K562 (cell line): ENCODE results near the gene CARD11. TPM values are rescaled to one million over a fixed set of nuclear protein-coding genes. Genes with fewer than 3 reads are reported as not detected.

Experiments used
- CREB3 ChIP-seq: fragments of 450-650 bp; conservative IDR thresholded peaks from 2 replicates; pipeline ENCODE4 v1.6.1; 2016; ENCODE audit warnings: missing genetic modification characterization, low read depth, mild to moderate bottlenecking, missing compliant biosample characterization, moderate library complexity
- CREM ChIP-seq: IDR thresholded peaks from 2 replicates; pipeline ENCODE4 v1.6.1; 2014; ENCODE audit warnings: antibody characterized with exemption, low read depth
- DPF2 ChIP-seq: fragments of 450-650 bp; IDR thresholded peaks from 2 replicates; pipeline ENCODE4 v1.6.1; 2016
- EGR1 ChIP-seq: fragments of 450-650 bp; conservative IDR thresholded peaks from 2 replicates; pipeline ENCODE4 v1.6.1; 2017; ENCODE audit warnings: mild to moderate bottlenecking
- KLF16 ChIP-seq: IDR thresholded peaks from 2 replicates; pipeline ENCODE4 v1.6.1; 2016; ENCODE audit warnings: antibody characterized with exemption
- MEIS2 ChIP-seq: fragments of 450-650 bp; IDR thresholded peaks from 2 replicates; pipeline ENCODE4 v1.6.1; 2014; ENCODE audit warnings: mild to moderate bottlenecking; ENCODE audit not compliant: partially characterized antibody
- NFIC ChIP-seq: fragments of 450-650 bp; IDR thresholded peaks from 2 replicates; pipeline ENCODE4 v1.6.1; 2017; ENCODE audit warnings: mild to moderate bottlenecking, inconsistent platforms
- NR4A1 ChIP-seq, 2 experiments: fragments of 250-450 bp in 1 of 2; fragments of 450-650 bp in 1 of 2; sonication (Bioruptor Pico) in 1 of 2; IDR thresholded peaks; 2 replicates each; pipeline versions ENCODE4 v1.4.0 to v1.6.1; 2016 to 2020; ENCODE audit warnings: mild to moderate bottlenecking in 2 of 2, missing compliant biosample characterization in 1 of 2, missing genetic modification characterization in 1 of 2, moderate library complexity in 1 of 2
- PKNOX1 ChIP-seq: fragments of 450-650 bp; IDR thresholded peaks from 2 replicates; pipeline ENCODE4 v1.6.1; 2016
- POLR2AphosphoS5 ChIP-seq: IDR thresholded peaks from 2 replicates; pipeline ENCODE4 v1.6.1; 2011; ENCODE audit warnings: mild to moderate bottlenecking, low read depth, low read length, moderate library complexity; ENCODE audit not compliant: control insufficient read depth, insufficient read depth
- SMARCA4 ChIP-seq: fragments of 450-650 bp; IDR thresholded peaks from 2 replicates; pipeline ENCODE4 v1.6.1; 2016
- TCF3 ChIP-seq: sonication (generic); formaldehyde crosslinking; IDR thresholded peaks from 2 replicates; pipeline ENCODE4 v1.4.0; 2020; ENCODE audit warnings: mild to moderate bottlenecking, missing genetic modification reagents
- TEAD4 ChIP-seq, 2 experiments: sonication (generic) in 1 of 2; formaldehyde crosslinking in 1 of 2; IDR thresholded peaks; 2 replicates each; pipeline versions ENCODE4 v1.6.1 to v1.8.0; 2012 to 2022; ENCODE audit warnings: borderline replicate concordance in 1 of 2, inconsistent platforms in 1 of 2, low read length in 1 of 2, mild to moderate bottlenecking in 1 of 2, missing genetic modification reagents in 1 of 2
- ZNF589 ChIP-seq: fragments of 200-800 bp; sonication (Bioruptor generic); IDR thresholded peaks from 2 replicates; pipeline ENCODE4 v1.6.1; 2016; ENCODE audit warnings: low read depth, missing genetic modification characterization, missing compliant biosample characterization
- ZNF592 ChIP-seq: fragments of 450-650 bp; IDR thresholded peaks from 2 replicates; pipeline ENCODE4 v1.6.1; 2017; ENCODE audit warnings: antibody characterized with exemption, mild to moderate bottlenecking
- polyA plus RNA-seq, 8 experiments: library from polyadenylated mRNA; depleted of rRNA in 4 of 8; stranded (reverse) in 5 of 8; unstranded in 3 of 8; fragments of >200 nt; fragmentation: Nextera tagmentation in 2 of 8; fragmentation: Illumina TruSeq in 1 of 8; extraction: Ambion mirVana in 2 of 8; extraction: Trizol in 1 of 8; gene quantifications; 2 replicates each; pipeline versions ENCODE4 v1.2.1 to v1.2.3, GENCODE V29; 2011 to 2014; ENCODE audit warnings: inconsistent platforms in 1 of 8, missing spikeins in 1 of 8
- total RNA-seq, 7 experiments: library from RNA; depleted of rRNA in 6 of 7; stranded (reverse); fragments of >200 nt in 6 of 7; fragmentation: Illumina TruSeq in 2 of 7; extraction: Trizol in 2 of 7; gene quantifications; 2 replicates each; pipeline versions ENCODE4 v1.2.1 to v1.2.3, GENCODE V29; 2011 to 2021; ENCODE audit warnings: low replicate concordance in 1 of 7

CARD11 gene
- total and polyA plus RNA-seq, 9 of the 15 experiments (the other 6 are each of a cell fraction or from before 2014, with no cell fraction given): 0.07 to 12.8 (median 5.7) TPM

GRCh38 chr7:2955269-2955668 lies 88.4 kb downstream of the CARD11 start (continued):
- peak; percentile 40; the same call in 1 of the 2 replicates for TF ChIP-seq CREB3 (tag)
- TF ChIP-seq EGR1: peak; percentile 78
- peak; percentile 9; the same call in 1 of the 2 replicates for TF ChIP-seq PKNOX1
- TF ChIP-seq ZNF592: peak; percentile 44; the same call in 1 of the 2 replicates
- peak; percentile 29; the same call in 1 of the 2 replicates for TF ChIP-seq POLR2AphosphoS5
- TF ChIP-seq NR4A1 (CRISPR knock-in tag; IDR thresholded peaks at IDR 0.05): no peak
- TF ChIP-seq NR4A1 (tag; IDR thresholded peaks at IDR 0.05): peak; percentile 53; the same call in 1 of the 2 replicates
- TF ChIP-seq DPF2: 0 out of 2 replicates have a peak, but pooled peaks have one; percentile 32
- peak; percentile 33; the same call in 1 of the 2 replicates for TF ChIP-seq TEAD4 (IDR thresholded peaks at IDR 0.05; ENCODE audit: low read length)
- TF ChIP-seq TEAD4 (CRISPR knock-in tag; IDR thresholded peaks at IDR 0.05; ENCODE audit: borderline replicate concordance): no peak
- peak; percentile 18; the same call in 1 of the 2 replicates for TF ChIP-seq NFIC
- TF ChIP-seq MEIS2: peak; percentile 5
- TF ChIP-seq TCF3 (CRISPR knock-in tag): peak; percentile 46; the same call in 1 of the 2 replicates
- TF ChIP-seq CREM: no peak
- TF ChIP-seq KLF16: 0 out of 2 replicates have a peak, but pooled peaks have one; percentile 18
- no peak for TF ChIP-seq ZNF589
- TF ChIP-seq SMARCA4: peak; percentile 53; the same call in 1 of the 2 replicates
